K562 (cell line): ENCODE results near the gene PIK3C2G.

Experiments used
- ARID4B ChIP-seq: sonication (generic); formaldehyde crosslinking; IDR thresholded peaks from 2 replicates; pipeline ENCODE4 v1.8.0; 2022; ENCODE audit warnings: mild to moderate bottlenecking, missing genetic modification reagents
- CBFB ChIP-seq: sonication (generic); formaldehyde crosslinking; IDR thresholded peaks from 2 replicates; pipeline ENCODE4 v1.4.0; 2020; ENCODE audit warnings: mild to moderate bottlenecking, missing genetic modification reagents
- ETV6 ChIP-seq, 3 experiments: fragments of 150-350 bp in 1 of 3; sonication (generic) in 1 of 3; formaldehyde crosslinking in 1 of 3; IDR thresholded peaks; 2 replicates each; pipeline versions ENCODE4 v1.6.1 to v1.8.0; 2014 to 2022; ENCODE audit warnings: borderline replicate concordance in 2 of 3, low read depth in 2 of 3, antibody characterized with exemption in 1 of 3, low read length in 1 of 3, mild to moderate bottlenecking in 1 of 3, missing genetic modification reagents in 1 of 3
- HES1 ChIP-seq: fragments of 450-650 bp; IDR thresholded peaks from 2 replicates; pipeline ENCODE4 v1.6.1; 2016; ENCODE audit warnings: low read depth, mild to moderate bottlenecking, moderate library complexity
- MCM2 ChIP-seq: fragments of 450-650 bp; IDR thresholded peaks from 2 replicates; pipeline ENCODE4 v1.6.1; 2017; ENCODE audit warnings: low read depth, mild to moderate bottlenecking
- MNT ChIP-seq, 2 experiments: fragments of 450-650 bp; conservative IDR thresholded peaks; 2 replicates each; pipeline ENCODE4 v1.6.1; 2017; ENCODE audit warnings: mild to moderate bottlenecking in 2 of 2, moderate library complexity in 2 of 2
- MXI1 ChIP-seq: IDR thresholded peaks from 2 replicates; pipeline ENCODE4 v1.6.1; 2011; ENCODE audit warnings: low read depth, mild to moderate bottlenecking, improper control_type of control experiment, low read length
- POLR2A ChIP-seq: fragments of 450-650 bp; conservative IDR thresholded peaks from 2 replicates; pipeline ENCODE4 v1.6.1; 2016
- POLR2AphosphoS5 ChIP-seq: IDR thresholded peaks from 2 replicates; pipeline ENCODE4 v1.6.1; 2011; ENCODE audit warnings: mild to moderate bottlenecking, low read depth, low read length, moderate library complexity; ENCODE audit not compliant: control insufficient read depth, insufficient read depth
- RNF2 ChIP-seq: sonication (generic); IDR thresholded peaks from 2 replicates; pipeline ENCODE4 v1.6.1; 2016
- ZBTB8A ChIP-seq: fragments of 450-650 bp; IDR thresholded peaks from 2 replicates; pipeline ENCODE4 v1.6.1; 2018; ENCODE audit warnings: mild to moderate bottlenecking, moderate library complexity; ENCODE audit not compliant: partially characterized antibody
- TF ChIP-seq, protein P1 (sequence below), 3 experiments: IDR thresholded peaks in 2 of 3; conservative IDR thresholded peaks in 1 of 3; 2 replicates each; pipeline ENCODE4 v1.5.1; 2011 to 2012; ENCODE audit warnings: low read length in 3 of 3, mild to moderate bottlenecking in 3 of 3, control low read depth in 2 of 3, improper control_type of control experiment in 1 of 3, inconsistent platforms in 1 of 3, low read depth in 1 of 3, mixed read lengths in 1 of 3, moderate library complexity in 1 of 3; ENCODE audit not compliant: insufficient read depth in 2 of 3

GRCh38 chr12:18257251-18257650 lies 4.1 kb upstream of the PIK3C2G start:
- TF ChIP-seq, protein P1, sequence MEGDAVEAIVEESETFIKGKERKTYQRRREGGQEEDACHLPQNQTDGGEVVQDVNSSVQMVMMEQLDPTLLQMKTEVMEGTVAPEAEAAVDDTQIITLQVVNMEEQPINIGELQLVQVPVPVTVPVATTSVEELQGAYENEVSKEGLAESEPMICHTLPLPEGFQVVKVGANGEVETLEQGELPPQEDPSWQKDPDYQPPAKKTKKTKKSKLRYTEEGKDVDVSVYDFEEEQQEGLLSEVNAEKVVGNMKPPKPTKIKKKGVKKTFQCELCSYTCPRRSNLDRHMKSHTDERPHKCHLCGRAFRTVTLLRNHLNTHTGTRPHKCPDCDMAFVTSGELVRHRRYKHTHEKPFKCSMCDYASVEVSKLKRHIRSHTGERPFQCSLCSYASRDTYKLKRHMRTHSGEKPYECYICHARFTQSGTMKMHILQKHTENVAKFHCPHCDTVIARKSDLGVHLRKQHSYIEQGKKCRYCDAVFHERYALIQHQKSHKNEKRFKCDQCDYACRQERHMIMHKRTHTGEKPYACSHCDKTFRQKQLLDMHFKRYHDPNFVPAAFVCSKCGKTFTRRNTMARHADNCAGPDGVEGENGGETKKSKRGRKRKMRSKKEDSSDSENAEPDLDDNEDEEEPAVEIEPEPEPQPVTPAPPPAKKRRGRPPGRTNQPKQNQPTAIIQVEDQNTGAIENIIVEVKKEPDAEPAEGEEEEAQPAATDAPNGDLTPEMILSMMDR (IDR thresholded peaks at IDR 0.05 in 2 of 3, conservative IDR thresholded peaks at IDR 0.05 in 1 of 3; ENCODE audit: insufficient read depth in 2 of 3, low read depth in 1 of 3, low read length in 3 of 3): no peak
- TF ChIP-seq ETV6 (IDR thresholded peaks at IDR 0.05; ENCODE audit: borderline replicate concordance in 1 of 2, low read depth in 2 of 2, low read length in 1 of 2) (no peak), ETV6 (CRISPR knock-in tag; IDR thresholded peaks at IDR 0.05; ENCODE audit: borderline replicate concordance) (no peak), ZBTB8A (no peak), ARID4B (CRISPR knock-in tag) (no peak), MXI1 (no peak), RNF2 (no peak), MCM2 (no peak), CBFB (no peak), HES1 (no peak), MNT (conservative IDR thresholded peaks at IDR 0.05) (no peak), POLR2AphosphoS5 (no peak), POLR2A (no peak)
